D341Med (cell line): ENCODE measurements around the gene STK17A.

Experiments used
- DNase-seq: peaks from one replicate; pipeline ENCODE4 v3.0.0; 2012; ENCODE audit warnings: low spot score

STK17A gene

DNA sequence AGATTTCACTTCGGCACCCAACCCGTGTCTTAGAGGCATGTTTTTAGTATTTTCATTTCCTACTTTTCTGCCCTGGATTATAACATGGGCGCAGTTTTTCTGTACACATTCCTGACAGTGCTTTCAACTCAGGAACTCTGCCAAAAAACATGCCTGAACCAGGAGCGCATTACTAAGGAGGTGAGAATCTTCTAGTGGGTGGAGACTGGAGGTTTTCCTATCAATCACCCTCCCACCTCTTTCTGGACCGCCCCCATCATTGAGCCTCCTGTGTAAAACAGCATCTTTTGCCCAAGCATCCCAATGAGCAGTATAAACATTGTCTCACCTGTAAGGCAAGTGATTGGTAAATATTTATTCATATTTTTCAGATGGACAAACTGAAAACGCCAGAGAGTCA, 53.2 kb downstream of the STK17A start:
- no peak for DNase-seq

DNA sequence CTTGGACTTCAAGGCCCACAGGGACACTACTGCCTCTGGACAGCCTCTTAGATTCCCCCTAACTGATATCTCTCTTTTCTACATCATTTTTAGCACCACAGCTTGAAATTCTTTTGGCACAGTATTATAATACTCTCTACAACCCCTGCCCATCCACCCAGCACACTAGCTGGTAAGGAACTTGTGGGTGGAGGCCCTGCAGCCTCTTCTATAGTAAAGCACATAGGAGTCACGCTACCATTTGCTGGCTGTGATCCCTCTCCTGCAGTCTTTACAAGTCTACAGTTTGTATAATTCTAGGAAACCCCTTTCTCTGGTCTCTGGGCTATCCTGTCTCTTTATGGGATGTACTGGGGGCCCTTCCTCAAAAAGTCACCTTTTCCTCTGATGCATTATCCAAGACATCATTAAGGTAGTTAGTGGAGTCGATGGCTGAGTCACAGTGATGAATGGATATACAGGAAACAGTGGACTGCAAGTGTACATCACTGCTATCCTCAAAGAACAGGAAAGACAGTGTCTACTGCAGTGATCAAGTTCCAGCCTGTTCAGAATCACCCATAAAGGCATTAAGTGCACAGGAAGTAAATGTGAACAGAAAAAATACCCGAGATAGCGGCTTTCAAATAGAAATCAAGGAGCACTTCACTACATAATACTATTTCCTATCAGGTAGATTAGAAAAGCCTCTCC, 54.4 kb downstream of the STK17A start:
- no peak for DNase-seq

DNA sequence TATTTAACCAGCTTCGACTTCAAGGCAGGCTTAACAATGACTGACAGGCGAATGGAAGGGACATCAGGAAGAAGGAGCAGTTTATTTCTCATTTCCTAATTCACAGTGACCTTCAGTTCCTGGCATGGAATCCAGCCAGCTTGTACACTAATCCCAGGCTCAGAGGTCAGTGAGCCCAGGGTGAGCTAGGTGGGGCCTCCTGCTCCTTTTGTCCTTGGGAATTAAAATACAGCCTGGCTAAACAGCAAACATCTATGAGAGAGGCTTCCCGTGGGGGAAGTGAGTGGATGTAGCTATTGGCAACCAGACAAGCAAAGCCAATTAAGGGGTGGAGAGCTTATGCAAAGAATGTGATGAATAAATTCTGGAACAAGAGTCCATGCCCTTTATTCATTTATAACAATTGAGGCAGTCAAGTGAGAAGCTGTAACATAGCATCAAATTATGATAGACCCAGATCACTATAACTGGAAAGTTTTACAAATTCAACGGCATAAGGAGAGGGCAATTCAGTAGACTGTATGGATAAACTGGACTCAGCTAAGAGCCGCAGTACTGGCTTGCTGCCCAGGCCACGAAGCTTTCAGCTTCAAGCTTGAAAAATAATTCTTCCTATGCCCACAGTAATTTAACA, 57.1 kb downstream of the STK17A start:
- peak; percentile 75 for DNase-seq

DNA sequence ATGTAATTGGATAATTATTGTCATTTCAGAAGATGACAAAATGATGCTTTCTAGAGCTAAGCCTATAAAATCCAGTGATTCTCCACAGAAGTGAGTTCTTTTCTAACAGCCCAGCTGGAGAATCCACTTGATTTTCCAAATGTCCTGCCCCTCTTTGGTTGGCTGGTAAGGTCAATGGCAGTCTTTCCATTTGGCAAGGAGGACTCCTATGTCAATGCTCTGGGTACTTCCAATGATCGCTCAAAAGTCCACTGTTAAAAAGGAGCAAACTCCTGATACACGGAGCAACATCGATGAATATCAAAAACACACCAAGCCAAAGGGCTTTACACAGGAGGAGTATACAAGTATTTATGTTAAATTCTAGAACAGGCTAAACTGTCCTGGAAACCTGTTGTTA, 57.8 kb downstream of the STK17A start:
- DNase-seq: no peak

DNA sequence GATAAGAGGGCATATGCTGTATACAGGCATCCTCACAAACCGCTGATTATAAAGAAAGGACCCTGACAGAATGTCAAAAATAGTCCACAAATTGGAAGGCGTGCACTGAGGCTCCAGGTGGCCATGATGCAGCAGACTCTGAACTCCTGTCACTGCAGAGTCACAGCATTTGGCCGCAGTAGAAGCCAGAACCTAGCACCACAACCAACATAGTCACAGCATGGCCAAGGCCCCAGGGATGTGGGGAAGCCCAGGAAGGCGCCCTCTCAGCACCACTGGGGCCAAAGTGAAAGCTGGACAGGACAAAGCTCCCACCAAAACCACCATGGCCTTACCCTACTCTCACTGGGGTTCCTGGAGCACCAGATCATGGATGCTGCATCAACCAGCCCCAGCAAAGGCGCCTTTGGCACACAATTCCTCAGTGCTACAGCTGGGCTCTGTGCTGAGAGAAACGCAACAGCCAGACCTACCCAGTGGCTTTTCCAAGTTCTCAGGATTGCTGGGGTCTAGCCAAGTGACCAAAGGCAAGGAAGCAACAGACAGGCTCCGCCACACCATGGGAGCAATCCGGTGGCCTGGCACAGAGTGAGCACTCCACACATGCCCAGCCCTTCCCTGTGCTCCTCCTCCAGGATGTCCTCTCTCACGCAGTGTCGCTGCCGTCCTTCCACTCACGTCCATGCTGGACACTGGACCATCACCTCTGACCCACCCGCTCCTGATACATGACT, 60.2 kb downstream of the STK17A start:
- DNase-seq: no peak

DNA sequence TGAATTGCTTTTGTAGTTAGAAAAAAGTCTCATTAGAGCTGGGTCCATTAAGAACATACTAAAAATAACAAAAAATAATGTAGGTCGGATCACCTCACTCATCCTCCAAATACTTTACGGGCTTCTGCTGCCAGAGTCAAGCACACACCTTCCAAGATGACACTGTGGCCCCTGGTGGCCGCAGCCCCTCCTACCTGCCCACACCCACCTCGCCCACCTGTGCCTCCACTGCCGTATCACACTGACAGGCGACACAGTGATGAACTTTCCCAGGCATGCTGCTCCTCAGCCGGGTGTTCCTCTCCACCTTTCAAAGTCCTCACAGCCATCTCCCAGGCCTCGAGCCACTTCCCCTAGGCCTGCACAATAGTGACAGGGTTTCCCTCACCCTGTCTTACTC, 60.9 kb downstream of the STK17A start:
- no peak for DNase-seq

DNA sequence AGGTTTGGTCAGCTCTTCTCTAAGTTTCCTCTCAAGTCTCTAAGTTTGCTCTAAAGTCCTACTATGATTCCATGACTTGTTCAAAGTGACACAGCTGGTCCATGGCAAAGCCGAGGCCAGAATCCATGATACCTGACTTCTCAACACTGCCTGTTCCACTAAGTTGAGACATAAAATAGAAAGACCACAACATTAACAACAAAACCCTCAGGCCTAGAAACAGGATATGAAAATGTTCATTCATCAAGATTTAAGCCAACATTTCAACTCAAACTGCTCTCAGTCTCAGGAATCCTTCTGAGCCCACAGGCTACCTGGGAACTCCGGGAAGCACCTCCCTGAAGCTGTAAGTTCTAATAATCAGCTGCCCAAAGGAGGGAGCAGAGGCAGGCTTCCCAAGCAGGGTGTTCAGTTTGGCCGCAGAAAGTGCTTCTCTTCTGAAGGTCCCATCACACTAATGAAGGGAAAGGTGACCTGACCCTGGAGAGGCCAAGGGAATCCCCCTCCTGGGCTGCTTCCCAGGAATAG, 62.9 kb downstream of the STK17A start:
- no peak for DNase-seq

DNA sequence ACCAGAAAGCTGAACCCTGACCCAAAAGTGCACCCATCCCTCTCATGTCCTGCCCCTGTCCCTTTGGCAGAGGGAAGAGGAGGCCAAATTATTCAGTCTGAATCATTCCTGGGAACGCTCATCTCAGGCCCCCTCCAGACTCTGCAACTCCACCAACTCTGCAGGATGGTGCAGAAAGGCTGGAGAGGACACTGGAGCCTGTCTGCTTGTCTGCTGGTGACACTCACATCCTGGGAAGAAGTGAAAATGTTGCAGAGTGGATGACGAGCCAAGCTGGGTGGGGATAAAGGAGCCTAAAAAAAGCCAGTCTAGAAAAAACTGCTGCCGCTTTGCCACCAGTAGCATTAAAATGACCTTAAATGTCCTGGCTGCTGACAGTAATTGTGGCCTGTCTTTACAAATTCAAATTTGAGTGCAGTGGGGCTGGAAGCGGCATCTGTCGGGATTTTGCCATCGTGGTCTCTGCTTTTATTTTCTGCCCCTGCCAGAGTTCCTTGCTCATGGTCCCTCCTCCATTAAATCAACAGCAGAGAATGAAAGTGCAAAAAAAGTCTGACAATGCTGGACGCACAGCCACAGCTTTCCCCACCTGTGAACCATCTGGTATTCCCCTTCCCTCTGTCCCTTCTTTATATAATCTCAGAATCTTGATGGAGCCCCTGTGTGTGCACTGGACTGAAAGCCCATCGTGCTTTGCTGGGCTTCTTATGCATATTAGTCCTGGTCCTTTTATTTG, 63.9 kb downstream of the STK17A start:
- no peak for DNase-seq

DNA sequence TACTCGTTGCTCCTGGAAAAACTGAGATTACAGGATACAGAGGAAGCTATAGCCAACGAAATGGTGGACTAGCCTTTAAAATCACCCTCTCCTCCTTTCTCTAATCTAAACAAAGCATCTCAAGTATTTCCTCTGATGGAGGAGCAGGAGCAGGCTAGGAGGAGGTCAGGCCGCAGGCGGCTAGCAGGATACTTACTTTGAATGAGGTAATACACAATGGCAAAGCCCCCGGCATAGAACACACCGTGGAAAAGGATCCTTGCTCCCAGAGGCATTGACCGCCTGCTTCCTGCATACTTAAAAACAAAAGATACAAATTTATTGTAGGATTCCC, 64.4 kb downstream of the STK17A start:
- DNase-seq: no peak

DNA sequence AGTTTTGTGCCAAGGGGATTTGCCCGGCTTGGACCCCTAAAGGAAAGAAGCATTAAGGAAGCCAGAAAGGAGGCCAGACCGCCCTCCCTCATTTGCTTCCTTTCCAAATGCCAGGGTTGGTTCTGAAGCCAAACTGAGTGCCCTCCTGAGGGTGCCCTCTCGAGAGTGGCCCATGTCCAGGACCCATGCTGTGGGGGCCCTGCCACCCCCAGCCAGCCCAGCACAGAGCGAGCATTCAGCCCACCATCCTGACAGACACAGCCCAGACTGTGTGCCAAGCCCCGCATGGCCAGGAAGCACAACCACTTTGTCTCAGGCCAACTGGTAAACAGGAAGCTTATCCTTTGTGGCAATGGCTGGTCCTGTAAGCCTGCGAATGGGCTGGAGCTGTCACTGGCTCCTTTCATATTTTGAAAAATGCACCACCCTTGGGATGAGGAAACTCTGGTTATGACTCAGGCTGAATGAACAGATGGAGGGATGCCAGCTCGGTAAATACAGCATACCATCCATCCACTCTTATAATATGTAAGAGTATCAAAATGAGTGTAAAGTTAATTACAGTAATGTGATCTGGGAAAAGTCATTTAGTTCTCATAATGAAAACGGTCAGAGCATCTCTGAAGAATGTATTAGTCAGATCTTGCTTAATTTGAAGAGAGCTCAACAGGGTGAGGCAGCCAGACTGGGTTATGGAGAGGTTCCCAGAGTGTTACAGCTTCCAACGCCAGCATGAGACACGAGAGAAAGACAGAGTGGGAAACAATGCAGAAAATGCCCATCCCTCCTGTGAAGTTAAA, 65.0 kb downstream of the STK17A start:
- DNase-seq: no peak

DNA sequence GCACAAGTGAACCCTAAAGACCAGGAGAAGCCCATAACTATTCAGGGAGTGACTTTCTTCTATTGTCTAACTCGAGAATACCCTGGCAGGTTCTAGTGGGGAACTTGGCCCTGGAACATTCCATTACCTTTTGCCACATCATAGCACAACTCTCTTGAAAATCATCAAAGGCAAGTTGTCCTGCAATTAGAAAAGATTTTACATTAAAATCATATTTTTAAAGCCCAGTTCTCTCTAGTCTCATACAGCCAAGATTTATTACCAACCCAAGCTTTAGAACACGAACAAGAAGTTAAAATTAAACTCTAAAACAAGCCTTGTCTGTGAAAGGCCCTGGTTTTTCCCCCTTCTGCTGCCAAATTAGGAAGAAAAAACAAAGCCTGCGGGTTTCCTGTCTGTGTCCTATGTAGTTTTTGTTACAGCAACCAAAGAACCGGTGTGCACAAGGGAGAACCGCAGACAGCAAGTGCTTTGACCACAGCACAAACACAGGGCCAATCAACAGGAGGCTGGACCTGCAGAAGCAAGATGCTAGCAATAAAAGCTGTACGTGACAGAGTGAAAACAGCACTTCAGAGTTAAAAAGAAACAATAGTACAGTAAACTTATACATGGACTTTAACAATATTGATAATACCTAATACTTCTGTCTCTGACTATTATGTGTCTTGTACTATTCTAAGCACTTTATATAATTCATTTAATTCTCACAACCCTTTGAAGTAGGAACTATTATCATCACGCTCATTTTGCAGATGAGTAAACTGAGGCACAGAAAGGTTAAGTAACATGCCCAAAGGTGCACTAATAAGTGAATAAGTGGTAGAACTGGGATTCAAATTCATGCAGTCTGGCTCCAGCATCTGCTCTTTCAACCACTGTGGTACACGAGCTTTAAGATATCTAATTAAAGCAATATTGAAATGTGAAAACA, 65.8 kb downstream of the STK17A start:
- no peak for DNase-seq

DNA sequence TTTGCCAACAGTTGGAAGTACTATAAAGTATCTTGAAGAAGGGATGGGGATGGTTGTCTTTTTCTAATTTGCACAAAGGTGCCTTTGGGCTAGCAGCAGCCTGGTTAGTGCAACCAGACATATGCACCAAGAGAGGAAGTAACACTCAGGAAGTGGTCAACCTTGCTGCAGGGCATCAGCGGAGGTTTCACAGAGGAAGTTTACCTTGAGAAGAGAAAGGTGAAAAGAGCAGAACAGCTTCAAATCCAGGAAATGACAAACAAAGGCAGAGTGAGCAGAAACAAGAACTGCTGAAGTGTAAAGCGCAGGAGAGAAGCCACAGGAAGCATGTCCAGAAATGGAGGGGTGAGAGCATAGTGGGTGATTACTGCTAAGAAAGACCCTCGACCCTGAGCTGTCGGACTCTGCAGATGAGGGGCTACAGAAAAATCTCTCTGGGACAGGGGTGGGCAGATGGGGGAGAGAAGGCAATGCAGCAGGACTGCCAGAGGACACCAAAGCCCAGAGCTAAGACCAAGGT, 66.9 kb downstream of the STK17A start:
- no peak for DNase-seq

DNA sequence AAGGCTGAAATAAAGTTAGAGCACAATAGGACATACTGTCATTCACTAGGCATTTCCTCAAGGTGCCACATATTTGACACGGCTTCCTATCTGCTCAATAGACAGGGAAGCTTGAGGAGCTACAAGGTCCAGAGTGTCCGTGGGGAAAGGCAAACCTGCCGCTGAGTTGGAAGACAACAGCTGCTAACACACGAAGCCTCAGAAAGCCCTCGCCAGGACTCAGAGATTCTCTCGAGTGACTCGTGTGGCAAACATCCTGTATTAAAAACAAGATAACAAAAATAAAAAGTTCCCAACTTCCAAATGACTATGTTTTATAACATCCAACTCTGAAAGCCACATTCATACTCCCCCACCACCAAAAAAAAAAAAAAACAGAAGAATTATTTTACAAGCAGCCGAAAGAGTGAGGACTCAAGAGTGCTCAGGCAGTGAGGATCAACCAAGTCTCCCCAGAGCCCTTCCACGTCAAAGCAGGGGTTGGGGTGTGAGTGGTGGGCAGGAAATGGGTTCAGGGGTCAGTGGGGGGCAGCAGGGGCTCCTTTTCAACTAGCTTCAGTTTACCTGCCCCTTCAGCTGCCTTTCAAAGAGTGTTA, 67.6 kb downstream of the STK17A start:
- DNase-seq: no peak

DNA sequence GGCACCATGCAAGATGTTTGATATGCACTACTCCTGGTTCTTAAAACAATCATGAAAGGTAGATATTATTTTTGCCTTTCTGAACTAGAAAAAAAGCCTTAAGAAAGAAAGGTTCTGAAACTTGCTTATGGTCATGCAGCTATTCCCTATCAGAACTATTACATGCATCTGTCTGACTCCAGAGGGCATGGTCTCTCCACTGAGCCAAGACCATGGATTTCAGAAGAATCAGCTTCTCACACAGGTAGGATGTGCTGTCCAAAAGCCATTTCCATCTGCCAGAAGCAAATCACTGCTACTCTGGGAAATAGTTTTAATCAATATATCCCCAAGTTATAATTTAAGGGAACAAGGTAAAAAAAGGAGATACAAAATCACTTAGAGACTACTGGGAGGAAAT, 69.5 kb downstream of the STK17A start:
- DNase-seq: no peak

DNA sequence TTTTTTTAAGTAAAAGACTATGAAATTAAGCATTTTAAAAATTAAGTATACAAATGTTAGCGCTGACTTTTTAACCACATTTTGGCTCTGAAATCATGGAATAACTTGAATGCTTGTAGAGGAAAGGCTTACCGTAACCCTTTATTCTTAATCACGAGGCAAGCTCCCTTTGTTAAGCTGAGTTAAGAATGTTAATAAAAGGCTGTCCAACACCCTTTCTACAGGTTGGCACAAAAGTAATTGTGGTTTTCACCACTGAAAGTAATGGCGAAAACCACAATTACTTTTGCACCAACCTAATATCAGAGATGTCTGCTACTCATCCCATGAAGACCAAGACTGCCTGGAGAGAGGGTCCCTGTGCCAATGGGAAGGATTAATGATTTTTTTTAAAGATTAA, 70.6 kb downstream of the STK17A start:
- DNase-seq: no peak

DNA sequence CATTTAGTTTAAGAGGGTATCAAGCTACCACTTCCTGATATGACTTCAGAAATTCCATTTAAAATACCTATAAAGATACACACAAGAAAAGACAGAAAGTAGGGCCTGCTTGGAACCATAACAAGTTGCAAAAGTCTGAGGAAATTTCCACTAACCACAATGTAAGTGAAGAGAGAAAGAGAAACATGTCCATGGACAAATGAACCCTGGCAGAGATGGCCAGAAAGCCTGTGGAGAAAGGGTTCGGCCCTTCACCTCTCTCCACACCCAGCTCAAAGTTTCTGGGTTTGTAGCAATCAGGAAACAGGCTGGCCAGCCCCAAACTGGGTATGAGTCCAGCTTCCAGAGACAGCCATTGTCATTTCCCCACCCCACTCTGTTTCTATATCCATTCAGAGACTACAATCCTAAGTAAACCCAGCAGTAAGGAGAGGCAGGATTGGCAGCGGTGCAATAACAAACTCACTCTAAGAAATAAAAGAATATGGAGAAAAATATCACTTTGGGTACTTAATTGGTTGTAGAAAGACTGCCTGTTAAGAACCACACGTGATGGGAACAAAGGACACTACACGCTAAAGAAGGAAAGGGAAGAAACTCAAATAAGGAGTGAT, 71.1 kb downstream of the STK17A start:
- DNase-seq: no peak

DNA sequence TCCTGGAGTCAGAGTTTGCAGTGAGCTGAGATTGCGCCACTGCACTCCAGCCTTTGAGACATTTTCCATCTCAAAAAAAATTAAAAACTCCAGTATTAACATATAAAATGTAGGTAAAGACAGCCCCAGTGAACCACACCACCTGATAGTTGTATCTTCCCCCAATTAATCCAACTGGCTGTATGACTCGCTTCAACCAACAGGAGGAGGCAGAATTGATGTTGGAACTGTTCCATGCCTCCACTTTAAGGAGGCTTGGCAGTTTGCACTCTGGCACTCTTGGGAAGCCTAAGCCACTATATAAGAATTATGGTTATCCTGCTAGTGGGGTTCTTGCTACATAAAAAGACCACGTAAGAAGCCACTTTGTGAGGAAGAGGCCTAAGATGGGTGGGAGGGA, 72.7 kb downstream of the STK17A start:
- no peak for DNase-seq

DNA sequence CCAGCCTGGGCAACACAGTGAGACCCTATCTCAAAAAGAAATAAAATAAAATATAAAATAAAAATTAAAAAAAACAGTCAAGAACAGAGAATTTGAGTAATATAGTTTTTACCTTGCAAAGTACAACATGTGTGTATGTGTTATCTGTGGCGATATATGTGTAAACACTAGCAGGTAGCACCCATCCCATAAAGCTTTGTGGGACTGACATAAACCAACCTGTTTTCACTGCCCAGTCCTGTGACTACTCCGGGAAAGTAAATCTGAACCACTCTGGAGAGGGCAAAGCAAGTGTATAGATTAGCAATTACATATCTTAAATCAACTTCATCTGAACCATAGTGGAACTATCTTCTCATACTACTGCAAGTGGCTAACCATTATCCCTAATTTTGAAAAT, 74.1 kb downstream of the STK17A start:
- no peak for DNase-seq

DNA sequence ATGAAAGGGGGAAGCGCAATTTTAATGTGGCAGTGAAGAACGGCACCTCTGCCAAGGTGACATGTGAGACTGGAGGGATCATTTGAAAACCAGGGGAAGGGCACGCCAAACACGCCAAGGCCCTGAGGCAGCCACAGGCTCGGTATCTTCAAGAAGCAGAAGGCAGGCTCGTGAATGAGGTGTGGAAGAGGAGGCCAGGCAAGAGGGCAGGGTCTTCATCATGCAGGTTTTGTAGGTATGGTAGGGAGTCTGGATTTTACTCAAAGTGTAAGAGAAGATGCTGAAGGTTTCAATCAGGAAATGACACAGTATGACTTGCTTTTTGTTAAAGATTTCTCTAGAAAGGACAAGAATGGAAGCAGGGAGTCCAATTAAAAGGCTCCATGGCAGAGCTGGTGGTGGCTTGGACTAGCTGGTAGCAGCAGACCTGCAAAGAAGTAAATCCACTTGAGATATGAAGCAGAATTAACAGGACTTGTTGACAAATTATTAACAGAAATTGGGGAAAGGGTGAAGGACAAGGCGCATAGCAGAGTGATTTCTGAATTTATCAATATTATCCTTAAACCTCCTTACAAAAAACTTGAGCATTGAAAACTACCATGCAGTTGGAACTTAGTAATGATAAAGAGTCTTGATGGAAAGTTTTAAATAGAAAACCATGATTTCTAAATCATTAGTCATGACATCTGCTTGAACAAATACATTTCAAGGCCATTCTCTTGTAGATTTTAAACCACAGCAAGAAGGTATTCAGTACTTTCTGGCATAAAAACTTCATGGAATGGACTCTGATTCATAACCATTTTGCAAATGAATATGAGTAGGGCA, 76.0 kb downstream of the STK17A start:
- no peak for DNase-seq
